ENCODE measurements around the gene PREPL.
A peak's percentile ranks its signal among the peaks of the same experiment; 100 is the strongest.

The PREPL gene

DNA sequence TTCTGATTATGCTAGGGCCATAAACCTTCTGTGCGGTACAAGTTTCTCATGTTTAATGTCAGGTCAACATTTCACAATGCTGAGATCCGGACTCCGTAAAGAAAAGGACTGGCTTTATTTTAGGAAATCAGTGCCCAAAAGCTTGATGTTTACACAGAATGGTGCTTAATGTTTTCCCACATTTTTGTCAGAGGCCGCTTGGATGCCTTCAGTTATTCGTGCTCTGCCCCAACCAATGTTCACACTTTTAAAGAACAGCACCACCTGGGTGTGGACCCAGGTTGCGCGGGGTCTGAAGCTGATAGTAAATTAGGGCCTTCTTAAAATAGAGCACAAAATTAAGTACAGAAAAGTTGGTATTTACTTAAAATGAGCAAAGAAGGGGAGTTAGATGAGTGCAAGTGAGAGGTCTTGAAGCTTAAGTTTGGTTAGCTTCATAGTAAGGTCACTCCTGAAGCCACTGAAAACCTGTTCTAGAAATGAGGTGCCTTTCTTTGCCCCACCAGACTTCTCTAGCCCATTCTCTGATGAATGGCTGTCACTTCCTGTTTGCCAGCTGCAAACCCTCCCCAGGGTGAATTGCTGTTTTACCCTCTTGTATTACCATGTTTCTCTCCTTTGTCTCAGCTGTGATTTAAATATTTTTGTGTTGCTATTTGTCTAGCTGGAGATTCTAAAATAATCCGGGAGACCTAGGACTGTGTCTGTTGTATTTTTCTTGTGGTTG, 65.5 kb downstream of the PREPL start:
- DNase-seq (ENCODE audit: low spot score), result peak; percentile 31

DNA sequence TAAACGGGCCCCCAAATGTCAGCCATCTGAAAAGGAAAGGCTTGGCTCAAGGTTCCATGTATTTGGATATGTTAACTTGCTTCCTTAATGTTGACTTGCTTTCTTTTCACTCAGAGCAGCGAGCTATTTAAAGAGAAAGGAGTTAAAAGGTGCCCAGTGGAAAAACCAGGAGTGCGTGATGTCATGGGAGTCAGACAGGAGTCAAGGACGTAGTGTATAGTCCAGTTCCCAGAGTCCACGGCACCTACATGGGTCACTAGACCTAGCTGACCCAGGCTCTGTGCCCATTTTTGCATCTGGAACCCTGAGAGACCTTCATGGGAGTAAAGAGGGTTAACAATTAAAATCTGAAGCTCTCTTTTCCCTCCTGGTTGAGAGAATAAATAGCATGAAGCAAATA, 66.2 kb downstream of the PREPL start:
- DNase-seq (ENCODE audit: low spot score), result no peak

DNA sequence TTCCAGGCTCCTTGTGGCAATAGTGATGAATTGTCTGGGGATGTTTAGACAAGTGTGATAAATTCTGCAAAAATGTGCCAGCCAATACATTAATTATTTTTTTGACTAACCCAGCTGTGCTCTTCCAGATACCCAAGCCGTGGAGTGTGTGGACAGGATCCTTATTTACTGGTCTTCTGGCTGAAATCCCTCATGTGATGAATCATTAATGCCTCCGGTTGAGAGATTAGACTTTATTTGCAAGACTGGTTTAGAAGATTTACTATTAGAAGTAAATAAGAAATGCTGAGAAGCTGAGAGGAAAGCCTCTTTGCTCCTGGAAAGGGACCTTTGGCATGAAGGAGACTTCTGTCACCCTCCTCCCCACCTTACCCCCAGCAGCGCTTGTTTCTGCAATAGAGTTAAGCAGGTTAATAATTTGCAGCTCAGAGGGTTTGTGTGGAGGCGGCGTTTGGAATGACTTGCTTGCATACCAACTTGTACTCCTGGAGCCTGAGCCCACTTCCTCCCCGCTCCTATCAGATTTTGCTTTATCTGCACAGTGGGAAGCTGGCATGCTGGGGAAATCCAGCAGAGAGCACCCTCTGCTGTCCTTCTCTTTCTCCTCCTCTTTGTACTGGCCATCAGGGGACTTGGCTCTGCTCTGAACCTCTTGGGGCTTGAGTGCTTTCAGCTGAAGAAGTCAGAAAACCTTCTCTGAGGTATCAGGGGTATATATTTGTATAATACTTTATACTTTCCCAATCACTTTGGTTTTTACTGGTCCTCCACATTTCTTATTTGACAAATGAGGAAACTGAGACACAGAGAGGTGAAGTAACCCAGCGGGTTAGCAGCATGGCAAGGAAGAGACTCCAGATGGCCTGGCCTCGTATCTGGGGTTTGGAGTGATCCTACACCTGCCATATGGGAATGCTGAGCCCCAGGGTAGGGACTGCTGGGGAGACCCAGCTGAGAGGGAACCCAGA, 69.7 kb downstream of the PREPL start:
- DNase-seq (ENCODE audit: low spot score), result peak; percentile 32

DNA sequence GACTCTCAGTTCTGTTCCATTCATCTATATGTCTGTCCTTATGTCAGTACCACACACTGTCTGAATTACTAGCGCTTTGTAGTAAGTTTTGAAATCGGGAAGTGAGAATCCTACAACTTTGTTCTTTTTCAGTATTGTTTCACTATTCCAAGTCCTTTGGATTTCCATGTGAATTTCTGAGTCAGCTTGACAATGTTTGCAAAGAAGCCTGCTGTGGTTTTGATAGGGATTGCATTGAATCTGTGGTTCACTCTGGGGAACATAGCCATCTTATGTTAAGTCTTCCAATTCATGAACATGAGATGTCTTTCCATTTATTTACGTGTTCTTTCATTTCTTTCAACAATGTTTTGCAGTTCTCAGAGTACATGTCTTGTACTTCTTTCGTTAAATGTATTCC, 71.0 kb downstream of the PREPL start:
- DNase-seq (ENCODE audit: low spot score), result no peak

DNA sequence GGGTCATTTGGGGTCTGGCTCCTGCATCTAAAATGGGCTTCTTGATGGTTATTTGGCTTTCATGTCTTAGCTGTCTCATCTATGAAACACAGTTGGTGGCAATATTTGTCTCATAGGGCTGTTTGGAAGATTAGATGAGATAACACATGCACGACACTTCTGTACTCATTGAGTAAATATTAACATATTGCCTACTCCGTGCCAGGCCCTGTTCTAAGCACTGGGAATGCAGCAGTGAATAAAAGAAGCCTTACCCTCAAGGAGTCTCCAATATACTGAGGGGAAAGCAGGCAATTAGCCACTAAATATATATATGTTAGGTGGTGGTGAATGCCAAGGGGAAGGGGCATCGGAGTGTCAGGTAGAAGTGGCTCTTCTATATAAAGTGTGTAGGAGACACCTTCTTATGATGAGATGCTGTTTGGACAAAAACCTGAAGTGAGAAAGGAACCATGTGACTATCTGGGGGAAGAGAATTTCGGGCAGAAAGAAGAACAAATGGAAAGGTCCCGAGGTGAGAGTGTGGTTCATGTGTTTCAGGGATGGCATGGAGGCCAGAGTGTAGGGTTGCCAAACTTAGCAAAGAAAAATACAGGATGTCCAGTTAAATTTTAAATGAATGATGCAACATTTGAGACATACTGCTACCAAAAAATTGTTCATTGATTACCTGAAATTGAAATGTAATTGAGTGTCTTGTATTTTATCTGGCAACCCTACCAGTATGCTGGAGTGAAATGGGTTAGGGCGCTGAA, 74.2 kb downstream of the PREPL start:
- no peak for DNase-seq (ENCODE audit: low spot score)

DNA sequence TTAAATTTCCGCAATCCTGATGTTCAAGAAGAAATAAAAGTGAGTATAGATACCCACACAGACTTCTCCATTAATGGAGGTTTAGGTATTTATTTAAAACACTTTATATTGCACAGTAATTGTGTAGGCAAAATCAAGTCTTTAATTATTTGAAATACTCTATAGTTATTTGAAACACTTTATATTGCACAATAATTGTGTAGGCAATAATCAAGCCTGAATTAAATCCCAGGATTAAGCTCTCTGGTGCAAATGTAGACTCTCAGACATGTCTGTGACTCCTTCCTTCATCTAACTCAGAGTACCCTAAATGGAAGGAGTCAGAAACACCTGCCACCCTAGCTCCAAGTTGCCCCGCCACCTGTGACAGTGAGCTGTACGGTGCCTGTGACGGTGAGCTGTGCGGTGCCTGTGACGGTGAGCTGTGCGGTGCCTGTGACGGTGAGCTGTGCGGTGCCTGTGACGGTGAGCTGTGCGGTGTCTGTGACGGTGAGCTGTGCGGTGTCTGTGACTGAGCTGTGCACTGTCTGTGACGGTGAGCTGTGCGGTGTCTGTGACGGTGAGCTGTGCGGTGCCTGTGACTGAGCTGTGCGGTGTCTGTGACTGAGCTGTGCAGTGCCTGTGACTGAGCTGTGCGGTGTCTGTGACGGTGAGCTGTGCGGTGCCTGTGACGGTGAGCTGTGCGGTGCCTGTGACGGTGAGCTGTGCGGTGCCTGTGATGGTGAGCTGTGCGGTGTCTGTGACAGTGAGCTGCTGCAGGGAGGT, 75.0 kb downstream of the PREPL start:
- no peak for DNase-seq (ENCODE audit: low spot score)

DNA sequence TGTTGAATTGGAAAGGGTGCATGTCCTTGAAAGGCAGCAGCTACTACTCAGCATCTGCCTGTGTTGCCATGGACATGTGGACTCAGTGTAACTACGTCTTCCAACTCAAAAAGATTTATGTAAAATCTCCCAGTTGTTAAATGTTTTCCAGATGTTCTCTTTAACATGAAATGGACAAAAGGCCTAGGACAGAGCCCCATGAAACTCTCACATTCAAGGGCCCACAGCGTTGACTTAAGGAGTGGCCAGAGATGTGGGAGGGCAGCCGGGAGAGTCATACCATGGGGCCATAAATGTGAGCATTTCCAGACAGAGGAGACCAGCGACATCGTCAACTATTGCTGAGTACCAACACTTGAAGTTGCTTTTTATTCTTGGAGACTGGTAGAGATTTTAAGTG, 76.1 kb downstream of the PREPL start:
- no peak for DNase-seq (ENCODE audit: low spot score)

DNA sequence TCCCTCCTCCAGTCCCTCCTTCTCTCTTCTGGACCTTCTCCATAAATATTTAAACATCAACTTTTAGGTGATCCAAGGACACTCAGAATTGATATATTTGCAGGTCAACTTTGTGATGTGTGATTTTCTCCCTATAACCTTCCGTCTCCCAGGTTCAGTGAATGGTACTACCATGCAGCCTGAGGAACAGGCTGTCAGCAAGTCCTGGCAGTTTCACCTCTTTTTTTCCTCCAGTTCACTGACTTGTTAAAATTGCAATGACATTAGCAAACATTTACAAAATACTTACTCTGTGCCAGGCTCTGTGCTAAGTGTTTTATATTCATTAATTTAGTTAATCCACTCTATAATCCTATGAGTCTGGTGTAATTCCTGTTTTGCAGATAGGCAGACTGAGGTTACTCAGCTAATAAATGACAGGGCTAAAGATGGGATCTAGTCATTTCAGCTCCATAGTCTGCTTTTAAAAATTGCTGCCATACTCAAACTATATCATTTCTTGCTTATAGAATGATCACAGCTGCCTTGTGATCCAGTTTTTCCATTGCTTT, 78.1 kb downstream of the PREPL start:
- DNase-seq (ENCODE audit: low spot score), result no peak

DNA sequence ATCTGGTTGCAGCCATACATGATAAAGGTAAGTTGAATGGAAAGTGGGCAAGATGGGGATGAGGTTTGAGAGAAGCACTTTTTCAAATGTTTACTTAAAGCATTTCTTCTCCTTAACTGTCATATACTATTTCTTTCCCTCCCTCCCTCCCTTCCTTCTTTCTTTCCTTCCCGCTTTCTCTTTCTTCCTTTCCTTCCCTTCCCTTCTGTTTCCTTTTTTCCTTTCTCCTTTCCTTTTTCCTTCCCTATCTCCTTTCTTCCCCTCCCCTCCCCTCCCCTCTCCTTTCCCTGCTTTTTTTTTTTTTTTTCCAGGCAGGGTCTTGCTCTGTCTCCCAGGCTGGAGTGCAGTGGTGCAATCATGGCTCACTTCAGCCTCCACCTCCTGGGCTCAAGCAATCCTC, 80.4 kb downstream of the PREPL start:
- no peak for DNase-seq (ENCODE audit: low spot score)

DNA sequence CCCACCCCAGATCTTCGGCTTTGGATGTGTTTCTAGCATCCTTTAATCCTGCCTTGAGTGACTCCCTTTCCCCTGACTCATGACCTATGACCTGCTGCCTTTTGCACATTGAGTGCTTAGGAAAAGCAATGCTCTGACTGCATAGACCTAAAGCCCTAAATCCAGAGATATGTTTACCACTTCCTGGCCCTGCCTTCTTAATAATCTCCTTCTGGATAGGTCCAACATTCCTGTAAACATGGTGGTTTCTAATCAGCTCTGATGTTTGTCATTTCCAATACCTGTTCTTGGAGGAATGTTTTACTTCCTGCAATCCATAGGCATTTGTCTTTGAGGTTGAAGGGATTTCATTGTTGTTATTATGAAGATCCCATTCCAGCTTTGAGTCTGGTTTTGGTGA, 83.8 kb downstream of the PREPL start:
- DNase-seq (ENCODE audit: low spot score), result no peak

DNA sequence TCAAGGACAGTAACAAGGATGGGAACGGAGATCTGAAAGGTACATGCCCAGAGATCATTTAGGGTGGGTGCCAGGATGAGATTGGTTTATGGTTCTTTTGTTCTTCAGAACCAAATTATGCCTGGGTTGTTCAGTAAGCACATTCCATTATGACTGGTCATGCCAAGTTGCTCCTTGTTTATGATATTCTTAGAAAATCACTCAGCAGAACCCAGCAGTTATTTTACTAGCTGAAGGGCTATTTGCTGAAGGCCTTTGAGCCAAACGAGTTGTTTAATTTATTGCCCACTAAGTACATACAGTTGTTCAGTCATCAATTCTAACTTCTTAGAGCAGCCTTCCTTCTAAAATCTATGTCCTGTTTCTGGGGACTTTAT, 85.4 kb downstream of the PREPL start:
- no peak for DNase-seq (ENCODE audit: low spot score)

DNA sequence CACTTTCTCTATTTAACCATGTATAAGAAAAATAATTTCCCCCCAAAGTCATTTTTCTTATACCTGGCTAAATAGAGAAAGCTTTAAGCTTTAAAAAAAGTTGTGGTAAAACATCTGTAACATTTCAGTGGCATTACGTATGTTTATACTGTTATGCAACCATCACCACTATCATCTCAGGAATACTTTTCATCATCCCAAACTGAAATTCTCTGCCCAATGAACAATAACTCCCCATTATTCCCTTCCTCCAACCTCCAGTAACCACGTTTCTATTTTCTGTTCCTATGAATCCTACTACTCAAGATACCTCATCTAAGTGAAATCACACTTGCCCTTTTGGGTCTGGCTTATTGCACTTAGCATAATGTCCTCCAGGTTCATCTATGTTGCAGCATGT, 87.7 kb downstream of the PREPL start:
- no peak for DNase-seq (ENCODE audit: low spot score)

DNA sequence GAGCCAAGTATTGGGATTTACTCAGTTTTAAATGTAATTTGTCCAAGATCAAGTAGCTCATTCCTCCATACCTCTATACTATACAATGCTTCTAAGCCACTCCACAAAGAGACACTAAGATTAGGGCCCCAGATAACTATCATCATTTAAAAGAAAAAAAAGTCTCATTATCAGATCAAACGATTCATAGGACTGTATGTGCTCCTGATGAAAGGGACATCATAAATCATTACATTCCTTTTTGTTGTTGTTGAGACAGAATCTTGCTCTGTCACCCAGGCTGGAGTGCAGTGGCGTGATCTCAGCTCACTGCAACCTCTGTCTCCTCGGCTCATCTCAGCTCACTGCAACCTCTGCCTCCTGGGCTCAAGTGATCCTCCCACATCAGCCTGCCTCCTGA, 88.2 kb downstream of the PREPL start:
- no peak for DNase-seq (ENCODE audit: low spot score)

DNA sequence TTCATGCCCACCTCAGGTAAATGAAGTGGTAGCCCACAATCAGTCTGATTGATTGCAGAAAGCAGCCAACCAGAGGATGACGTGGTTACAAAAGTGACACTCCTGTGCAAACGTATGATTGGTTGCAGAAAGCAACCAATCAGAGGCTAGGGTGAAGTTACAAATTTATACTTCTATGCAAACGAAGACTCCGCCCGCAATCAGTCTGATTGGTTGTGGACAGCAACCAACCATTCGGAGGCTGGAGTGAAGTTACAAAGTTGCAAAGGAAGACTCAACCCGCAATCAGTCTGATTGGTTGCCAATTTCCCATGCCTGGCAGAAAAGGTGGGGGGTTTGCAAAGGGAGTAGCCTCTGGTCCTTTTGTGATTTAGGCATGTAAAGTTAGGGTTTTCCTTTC, 90.0 kb downstream of the PREPL start:
- no peak for DNase-seq (ENCODE audit: low spot score)

DNA sequence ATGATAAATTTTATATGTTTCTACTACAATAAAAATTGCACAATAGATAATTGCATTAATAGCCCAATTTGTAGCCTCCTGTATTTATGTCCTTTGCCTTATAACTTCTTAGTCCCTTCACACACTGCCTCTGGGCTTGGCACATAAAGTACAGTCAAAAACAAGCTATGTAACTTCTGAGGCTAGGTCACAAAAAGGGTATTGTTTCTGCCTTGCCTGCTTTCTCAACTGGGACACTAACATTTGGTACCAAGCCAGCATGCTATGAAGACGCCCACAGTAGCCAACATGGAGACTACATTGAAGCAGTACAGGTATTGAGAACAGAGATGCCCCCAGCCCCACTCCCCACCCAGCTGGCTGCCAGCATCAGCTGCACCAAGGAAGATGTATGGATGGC, 91.5 kb downstream of the PREPL start:
- DNase-seq (ENCODE audit: low spot score), result no peak

DNA sequence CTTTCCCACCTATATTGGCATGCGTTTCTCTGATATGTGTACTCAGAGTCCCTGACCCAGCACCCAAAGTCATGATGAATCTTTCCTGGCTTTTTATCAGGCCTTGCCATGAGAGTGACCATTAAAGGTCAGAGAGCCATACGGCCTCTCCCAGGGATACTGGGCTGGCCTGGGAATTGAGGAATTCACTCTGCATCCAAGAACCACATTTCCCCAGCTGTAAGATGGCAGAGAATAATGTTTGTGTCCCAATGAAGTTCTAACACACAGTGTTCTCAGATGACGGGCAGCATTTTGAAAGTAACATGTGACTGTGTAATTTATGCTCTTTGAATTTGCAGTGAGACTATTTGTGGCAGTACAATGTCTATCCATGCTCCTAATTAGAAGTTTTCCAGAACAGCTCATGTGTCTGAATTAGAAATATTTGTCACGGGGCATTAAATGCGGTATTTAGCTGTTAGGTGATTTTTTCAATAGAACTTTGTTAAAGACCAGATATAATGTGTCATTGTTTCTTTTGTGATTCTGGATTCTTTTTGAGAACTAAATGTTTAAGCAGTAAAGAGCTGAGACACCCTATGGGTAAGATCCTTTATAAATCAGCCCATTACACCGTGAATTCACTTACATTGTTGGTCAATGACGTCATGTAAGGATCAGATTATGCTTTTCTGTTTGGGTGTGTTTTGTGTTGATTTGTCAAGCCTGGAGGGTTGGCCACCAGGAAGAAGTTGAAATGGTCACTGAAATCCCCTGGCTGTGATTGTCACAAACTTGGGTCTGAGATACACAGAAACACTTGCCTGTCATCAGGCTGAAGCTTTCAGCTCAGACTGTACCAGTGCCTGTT, 93.3 kb downstream of the PREPL start:
- no peak for DNase-seq (ENCODE audit: low spot score)

Measured in hematopoietic multipotent progenitor cell treated with erythropoietin and hydrocortisone succinate and interleukin-3 and kit ligand, for 17 days (in vitro differentiated cells).